Measurements from ENCODE around the gene ZC3H18. TPM values are rescaled to one million over a fixed set of nuclear protein-coding genes. Genes with fewer than 3 reads are reported as not detected.
A peak's percentile ranks its signal among the peaks of the same experiment; 100 is the strongest.

ZC3H18 gene
- total RNA-seq, 1 donor, result 13.5 TPM

DNA sequence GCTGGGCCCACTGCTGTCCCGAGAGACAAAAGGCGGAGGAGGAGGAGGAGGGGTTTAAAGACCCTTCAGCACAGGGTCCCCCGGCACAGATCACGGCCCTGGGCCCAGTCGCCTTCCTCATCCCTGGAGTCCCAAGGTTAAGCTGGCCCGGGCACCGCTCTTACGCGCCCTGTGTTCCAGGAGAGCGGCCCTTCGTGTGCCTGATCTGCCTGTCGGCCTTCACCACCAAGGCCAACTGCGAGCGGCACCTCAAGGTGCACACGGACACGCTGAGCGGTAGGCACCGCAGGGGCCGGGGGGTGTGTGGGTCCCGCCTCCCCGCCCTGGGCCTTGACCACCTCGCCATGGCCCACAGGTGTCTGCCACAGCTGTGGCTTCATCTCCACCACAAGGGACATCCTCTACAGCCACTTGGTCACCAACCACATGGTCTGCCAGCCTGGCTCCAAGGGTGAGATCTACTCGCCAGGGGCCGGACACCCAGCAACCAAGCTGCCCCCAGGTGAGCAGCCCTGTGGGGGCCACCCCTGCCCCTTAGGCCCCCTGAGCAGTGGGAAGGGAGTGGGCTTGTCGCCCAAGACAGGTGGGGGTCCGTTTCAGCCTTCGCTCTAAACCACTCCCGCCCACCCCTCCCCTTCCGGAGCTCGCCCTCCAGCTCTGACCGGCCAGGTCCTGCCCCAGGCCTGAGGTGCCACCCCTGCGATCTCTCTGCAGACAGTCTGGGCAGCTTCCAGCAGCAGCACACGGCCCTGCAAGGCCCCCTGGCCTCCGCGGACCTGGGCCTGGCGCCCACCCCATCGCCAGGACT, 37.6 kb upstream of the ZC3H18 start:
- no peak for DNase-seq (ENCODE audit: low read depth in 2 of 3, low spot score in 2 of 3)

DNA sequence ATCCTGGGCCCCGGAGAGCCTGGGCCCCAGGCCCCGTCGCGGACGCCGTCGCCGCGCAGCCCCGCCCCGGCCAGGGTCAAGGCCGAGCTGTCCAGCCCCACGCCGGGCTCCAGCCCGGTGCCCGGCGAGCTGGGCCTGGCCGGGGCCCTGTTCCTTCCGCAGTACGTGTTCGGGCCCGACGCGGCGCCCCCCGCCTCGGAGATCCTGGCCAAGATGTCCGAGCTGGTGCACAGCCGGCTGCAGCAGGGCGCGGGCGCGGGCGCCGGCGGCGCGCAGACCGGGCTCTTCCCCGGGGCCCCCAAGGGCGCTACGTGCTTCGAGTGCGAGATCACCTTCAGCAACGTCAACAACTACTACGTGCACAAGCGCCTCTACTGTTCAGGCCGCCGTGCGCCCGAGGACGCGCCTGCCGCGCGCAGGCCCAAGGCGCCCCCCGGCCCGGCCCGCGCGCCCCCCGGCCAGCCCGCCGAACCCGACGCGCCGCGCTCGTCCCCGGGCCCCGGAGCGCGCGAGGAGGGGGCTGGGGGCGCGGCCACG, 36.8 kb upstream of the ZC3H18 start:
- DNase-seq (ENCODE audit: low read depth in 2 of 3, low spot score in 2 of 3), result no peak

DNA sequence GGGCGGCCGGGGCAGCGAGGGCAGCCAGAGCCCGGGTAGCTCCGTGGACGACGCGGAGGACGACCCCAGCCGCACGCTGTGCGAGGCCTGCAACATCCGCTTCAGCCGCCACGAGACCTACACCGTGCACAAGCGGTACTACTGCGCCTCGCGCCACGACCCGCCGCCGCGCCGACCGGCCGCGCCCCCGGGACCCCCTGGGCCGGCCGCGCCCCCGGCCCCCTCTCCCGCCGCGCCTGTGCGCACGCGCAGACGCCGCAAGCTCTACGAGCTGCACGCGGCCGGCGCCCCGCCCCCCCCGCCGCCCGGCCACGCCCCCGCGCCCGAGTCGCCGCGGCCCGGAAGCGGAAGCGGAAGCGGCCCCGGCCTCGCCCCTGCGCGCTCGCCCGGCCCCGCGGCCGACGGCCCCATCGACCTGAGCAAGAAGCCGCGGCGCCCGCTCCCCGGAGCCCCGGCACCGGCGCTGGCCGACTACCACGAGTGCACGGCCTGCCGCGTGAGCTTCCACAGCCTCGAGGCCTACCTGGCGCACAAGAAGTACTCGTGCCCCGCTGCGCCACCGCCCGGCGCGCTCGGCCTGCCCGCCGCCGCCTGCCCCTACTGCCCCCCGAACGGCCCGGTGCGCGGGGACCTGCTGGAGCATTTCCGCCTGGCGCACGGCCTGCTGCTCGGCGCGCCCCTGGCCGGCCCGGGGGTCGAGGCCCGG, 36.1 kb upstream of the ZC3H18 start:
- DNase-seq (ENCODE audit: low read depth in 2 of 3, low spot score in 2 of 3), result peak; percentile 69 to 72 (median 69)

DNA sequence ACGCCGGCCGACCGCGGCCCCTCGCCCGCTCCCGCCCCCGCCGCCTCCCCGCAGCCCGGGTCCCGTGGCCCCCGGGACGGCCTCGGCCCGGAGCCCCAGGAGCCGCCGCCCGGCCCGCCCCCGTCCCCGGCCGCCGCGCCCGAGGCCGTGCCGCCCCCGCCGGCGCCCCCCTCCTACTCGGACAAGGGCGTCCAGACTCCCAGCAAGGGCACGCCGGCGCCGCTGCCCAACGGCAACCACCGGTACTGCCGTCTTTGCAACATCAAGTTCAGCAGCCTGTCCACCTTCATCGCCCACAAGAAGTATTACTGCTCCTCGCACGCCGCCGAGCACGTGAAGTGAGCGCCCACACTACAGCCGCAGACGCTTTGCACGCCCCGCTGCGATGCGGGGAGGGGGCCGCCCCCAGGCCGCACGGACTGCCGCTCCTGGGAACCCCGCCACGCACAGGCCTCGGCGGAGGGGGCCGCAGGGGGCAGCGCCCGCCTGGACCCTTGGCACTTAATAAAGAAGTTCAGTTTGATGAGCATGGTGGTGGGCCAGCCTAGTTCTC, 35.5 kb upstream of the ZC3H18 start:
- peak in 1 of 3 donors; percentile 32 for DNase-seq (ENCODE audit: low read depth in 2 of 3, low spot score in 2 of 3)

DNA sequence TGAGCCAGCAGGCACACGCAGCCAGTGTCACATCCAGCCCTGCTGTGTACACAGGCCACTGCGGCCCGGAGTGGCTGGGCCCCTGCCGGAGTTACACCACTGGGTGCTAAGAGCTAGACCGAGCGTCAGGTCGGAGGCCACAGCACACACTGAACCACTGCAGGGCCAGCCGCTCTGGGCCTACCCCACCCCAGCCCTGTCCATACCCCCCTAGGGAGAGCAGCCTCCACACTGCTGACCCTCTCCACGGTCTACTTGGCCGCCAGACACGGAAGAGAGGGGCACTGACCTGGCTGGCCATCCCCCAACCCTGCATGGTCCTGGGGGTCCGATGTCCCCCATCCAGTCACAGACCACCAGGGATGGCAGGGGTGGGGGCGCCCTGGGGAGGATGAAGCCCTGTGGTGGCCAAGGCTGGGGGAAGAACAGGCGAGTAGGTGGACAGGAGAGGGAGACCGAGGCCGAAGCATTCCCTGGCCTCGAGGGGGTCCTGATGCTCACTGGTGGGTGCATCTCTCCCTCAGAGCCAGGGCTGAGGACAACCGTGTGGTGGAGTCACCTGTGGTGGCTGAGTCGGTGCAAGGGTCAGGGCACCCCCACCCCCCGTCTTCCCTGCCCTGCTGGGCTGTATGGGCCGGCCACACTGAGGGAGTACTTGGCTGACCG, 34.9 kb upstream of the ZC3H18 start:
- no peak for DNase-seq (ENCODE audit: low read depth in 2 of 3, low spot score in 2 of 3)

DNA sequence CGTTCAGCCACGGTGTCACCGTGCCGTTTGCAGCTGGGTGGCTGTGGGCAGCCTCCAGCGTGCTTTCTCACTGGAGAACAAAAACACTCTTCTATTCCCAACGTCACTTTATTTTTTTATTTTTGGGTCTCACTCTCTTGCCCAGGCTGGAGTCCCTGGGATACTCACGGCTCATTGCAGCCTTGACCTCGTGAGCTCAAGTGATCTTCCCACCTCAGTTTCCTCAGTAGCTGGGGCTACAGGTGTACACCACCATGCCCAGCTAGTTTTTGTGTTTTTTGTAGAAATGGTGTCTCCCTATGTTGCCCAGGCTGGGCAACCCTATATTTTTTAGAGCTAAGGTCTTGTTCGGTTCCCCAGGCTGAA, 34.4 kb upstream of the ZC3H18 start:
- DNase-seq (ENCODE audit: low read depth in 2 of 3, low spot score in 2 of 3), result no peak

DNA sequence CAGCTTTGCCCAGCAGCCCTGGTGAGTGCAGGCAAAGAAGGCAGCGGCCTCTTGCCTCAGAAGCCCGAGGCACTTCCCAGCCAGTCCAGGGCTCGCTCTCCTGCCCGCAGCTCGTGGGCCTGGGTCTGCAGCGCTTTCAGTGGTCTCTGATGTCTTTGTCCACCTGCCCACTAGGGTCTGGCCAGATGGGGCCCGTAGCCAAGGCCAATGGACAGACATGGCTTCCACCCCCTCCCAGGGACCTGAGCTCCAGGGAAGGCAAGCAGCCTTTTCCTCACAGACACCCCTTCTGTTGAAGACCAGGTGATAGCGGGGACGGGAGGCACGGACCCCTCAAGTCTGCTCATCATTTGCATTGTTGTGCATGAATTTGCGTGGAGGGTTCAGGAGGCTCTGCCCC, 33.7 kb upstream of the ZC3H18 start:
- DNase-seq (ENCODE audit: low read depth in 2 of 3, low spot score in 2 of 3), result no peak

DNA sequence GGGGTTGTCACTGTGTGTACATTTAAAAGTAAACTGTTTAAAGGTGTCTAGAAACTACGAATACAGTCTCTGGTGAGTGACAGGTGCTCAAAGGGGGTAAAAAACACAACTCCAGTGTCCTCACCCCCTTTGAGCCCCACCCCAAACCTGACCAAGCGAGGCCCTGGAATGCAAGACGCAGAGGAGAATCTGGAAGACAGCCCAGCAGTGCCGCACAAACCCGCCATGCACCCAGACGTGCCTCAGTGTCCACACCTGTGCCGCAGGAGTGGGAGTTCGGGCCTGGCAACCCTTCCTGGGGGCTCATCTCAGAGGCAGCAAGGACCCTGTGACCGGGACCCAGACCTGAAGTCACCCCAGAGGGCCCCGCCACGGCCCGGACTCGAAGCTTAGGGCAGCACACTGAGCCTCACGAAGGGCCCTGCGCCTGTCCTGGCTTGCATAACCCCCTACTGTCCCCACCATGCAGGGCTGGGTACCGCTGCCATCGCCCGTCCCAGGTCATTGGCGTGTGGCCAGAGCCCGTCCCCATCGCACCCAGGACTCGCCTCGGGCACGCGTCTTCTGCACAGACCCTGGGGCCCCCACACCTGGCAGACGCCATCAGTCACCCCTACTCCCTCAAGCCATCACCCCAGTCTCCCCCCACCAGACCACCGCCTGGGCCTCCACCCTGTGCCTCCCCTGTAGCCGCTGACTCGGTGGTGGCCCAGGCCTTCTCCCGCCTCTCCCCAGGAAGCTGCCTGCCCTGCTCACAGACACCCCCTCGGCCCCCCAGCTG, 33.0 kb upstream of the ZC3H18 start:
- DNase-seq (ENCODE audit: low read depth in 2 of 3, low spot score in 2 of 3), result no peak

DNA sequence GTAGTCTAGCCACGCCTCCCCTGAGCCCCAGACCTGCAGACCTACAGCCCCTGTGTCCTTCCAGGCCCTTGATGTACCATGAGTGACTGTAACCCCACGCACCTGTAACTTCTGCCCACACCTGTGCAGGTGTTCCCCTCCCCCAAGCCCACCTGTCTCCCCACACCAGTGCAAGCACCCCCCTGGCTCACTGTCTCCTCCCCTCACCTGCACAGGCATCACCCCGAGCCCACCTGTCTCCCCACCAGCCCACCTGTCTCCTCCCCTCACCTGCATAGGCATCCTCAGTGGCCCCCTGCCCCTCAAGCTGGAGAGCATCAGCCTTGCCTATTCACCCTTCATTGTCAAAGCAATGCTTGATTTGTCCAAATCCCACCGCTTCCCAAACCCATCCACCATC, 32.3 kb upstream of the ZC3H18 start:
- no peak for DNase-seq (ENCODE audit: low read depth in 2 of 3, low spot score in 2 of 3)

DNA sequence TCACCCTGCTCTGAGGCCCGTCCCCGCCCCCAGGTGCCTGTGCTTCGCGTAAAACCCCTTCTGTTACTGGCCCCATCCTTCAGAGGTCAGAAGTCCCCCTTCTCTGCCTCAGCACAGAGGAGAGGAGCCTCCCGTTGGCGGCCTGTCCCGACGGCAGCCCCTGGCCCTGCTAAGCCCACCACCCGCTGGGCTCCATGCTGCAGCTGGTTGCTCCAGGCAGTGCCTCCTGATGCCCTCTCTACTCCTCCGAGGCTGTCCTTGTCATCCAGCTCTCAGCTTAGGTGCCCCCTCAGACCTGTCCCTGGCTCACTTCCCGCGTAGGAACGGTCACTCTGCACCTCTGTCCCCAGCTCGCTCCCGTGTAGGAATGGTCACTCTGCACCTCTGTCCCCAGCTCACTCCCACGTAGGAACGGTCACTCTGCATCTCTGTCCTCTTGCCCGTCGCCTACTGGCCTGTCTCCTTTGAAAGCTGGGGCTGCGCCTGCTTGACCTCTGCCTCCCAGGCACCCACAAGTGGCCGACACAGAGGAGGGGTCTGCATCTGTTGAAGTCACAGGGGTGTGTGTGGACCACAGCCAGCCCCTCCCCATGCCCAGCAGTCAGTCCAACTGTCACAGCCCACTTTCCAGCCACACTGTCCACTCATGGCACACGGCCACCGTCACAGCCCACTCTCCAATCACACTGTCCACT, 31.7 kb upstream of the ZC3H18 start:
- no peak for DNase-seq (ENCODE audit: low read depth in 2 of 3, low spot score in 2 of 3)

DNA sequence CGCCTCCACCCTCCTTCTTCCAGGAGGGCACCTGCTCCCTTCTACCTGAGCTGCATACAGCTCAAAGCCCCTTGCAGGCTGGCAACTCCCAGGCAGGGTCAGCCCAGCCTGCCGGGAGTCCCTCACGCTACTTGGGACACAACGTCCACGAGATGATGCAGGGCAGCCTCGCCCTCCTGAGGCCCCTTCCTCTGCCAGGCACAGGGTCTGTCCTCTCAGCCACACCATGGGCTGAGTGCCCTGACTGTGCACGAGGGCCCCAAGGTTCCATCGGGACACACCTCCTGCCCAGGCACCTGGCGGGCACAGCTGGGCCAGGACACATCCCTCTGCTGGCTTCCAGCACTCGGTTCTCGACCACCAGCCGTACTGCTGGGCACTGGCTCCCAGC, 30.9 kb upstream of the ZC3H18 start:
- no peak for DNase-seq (ENCODE audit: low read depth in 2 of 3, low spot score in 2 of 3)

DNA sequence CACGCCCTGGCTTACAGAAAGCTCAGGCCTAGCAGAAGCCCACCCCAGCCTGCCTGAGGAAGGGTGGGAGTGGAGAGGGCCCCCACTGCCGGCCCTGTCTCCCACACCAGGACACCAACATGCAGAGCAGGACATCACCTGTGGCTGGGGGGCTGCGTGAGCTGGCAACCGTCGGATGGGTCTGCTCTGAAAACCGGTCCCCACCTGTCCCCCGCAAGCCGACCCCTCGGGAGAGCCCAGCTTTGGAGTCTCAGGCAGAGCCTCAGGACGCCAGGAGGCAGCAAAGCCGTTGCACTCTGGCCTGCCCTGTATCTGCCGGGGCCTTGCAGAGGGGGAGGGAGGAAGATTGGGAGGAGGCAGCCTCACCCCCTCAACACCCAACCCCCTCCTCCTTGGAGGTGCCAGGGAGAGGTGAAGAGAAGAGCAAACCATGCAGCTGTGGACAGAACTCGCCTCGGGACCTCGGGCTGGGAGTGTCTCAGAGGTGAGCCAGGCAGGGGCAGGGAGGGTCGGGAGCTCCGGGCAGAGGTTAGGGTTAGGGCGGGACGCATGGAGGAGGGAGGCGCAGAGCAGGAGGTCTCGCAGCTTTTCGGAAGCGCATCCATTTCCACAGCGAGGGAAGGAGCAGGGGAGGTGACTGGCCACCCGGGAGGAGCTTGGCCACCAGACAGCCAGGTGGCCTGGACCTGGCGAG, 30.4 kb upstream of the ZC3H18 start:
- DNase-seq (ENCODE audit: low read depth in 2 of 3, low spot score in 2 of 3), result no peak

DNA sequence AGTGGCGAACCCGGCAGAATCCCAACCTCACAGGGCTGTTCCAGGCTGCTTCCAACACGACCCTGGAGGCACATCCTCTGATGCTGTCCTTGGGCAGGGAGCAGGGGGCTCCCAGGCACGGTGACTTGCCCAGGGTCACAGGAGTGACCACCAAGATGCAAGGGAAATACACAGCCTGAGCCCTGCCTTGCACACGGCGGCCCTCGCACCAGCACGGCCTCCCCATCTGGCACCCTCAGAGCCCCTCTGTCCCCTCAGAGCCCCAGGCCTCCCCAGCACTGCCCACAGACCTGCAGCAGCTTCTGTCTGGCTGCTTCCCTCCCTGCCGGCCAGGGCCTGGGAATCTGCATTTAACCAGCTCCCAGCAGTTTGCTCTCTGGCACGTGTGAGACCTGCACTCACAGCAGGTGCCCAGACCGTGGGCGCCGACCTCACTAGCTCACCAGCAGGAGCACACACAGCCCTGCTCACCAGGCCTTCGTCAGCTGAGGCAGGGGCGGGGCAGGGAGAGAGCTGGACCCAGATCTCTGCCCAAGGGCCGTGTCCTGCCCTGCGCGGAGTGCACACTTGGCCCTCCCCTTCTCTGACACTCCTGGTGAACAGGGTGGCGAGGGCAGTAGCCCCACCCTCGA, 29.7 kb upstream of the ZC3H18 start:
- DNase-seq (ENCODE audit: low read depth in 2 of 3, low spot score in 2 of 3), result no peak

DNA sequence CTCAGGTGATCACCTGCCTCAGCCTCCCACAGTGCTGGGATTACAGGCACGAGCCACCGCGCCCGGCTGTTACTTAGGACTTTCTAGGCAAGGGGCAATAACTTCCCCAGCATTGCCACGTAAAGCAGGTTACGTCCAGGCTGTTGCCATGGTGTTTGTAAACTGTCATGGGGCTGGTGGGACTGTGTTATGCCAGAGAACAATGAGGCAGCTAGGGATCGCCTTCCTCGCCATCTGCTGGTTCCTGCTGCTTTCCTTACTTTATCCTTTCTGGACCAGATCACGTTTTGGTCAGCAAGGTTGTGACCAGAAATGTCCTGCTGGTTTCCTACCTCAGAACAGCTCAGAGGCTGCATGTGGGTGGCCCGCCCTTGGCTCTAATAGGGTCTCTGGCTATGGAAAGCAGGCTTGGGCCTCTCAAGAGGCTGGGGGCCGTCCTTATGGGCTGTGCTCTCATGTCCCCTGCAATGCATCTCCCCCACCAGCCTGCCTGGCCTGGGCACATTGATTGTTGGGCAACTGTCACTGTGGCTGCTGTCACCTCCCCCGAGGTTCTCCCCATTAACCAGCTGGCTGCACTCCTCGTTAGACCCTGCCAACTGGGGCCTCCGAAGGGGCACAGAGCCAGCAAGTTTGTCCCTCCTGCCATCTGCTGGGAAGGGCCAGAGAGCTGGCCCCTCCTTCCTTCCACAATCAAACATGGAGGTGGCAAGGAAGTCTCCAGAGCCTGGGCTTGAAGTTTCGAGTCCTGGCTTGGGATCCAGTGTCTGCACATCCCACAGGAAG, 28.2 kb upstream of the ZC3H18 start:
- no peak for DNase-seq (ENCODE audit: low read depth in 2 of 3, low spot score in 2 of 3)

DNA sequence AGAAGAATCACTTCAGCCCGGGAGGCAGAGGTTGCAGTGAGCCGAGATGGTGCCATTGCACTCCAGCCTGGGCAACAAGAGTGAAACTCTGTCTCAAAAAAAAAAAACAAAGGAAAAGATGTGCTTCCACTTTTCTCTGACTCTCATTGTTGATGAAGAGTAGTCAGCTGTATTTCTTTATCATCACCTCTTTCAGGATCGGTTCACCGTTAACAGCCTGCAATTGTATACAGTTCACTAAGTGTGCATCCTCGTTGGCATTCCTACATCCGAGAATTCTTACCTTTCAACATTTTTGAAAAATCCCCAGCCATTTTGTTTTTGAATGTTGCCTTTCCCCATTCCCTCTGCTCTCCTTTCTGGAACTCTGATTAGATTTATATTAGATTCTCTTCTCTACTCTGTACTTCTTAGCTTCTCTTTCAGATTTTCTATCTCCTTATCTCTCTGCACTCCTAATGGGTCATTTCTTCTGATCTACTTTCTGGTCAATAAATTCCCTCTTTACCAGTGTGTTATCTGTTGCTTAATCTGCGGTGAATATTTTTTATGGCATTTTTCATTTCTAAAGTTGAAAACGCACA, 26.9 kb upstream of the ZC3H18 start:
- DNase-seq (ENCODE audit: low read depth in 2 of 3, low spot score in 2 of 3), result no peak

DNA sequence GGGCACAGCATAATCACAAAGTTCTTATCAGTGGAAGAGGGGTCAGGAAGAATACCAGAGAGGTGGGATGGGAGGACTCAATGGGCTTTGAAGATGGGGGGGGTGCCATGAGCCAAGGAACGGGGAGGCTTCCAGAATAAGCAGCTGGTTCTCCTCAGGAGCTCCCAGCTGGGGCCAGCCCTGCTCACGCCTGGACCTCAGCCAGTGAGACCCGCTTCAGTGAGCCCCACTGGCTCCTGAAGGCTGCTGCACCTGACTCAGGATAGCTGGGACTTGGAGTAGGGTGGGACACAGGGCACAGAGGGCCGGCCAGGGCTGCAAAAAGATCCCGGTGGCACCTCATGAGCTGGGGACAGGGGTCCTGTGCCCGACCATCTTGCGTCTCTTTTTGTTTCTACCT, 24.4 kb upstream of the ZC3H18 start:
- no peak for DNase-seq (ENCODE audit: low read depth in 2 of 3, low spot score in 2 of 3)

DNA sequence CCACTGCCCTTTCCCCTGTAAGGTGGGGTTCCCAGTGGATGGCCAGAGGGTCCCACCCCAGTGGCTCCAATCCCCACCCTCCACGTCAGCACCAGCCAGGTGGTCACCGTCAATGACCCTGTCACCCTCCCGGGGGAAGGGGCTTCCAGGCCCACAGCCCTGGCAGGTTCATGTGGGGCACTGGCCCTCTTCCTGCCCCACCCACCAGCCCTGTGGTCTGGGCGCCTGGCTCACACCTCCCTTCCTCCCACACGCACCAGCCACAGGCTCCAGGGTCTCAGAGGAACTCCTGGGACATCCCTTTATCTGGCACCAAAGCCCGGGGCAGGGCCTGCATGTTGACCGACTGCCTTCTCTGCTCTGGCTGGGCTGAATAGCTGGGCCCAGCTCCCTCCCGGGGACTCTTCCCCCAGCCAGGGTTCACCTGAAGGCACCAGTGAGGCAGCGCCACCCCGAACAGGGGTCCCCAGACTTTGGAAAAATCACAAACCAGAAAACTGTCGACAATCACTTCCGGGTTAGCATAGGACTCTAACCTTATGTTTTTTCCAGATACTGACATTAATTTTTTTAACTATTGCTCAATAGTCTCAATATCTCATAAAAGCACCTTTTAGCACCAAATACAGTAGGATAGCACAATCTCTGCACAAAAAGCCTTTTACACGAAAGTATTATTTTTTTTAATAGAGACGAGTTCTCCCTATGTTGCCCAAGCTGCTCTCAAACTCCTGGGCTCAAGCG, 21.9 kb upstream of the ZC3H18 start:
- DNase-seq (ENCODE audit: low read depth in 2 of 3, low spot score in 2 of 3), result no peak
